Epidermal melanocyte (primary cell): ENCODE data around the gene HMX1.
A peak's percentile ranks its signal among the peaks of the same experiment; 100 is the strongest.

Experiments used
- DNase-seq: peaks from one replicate; pipeline ENCODE4 v3.0.0; 2011; ENCODE audit warnings: low spot score; ENCODE audit not compliant: insufficient read length

HMX1 gene

DNA sequence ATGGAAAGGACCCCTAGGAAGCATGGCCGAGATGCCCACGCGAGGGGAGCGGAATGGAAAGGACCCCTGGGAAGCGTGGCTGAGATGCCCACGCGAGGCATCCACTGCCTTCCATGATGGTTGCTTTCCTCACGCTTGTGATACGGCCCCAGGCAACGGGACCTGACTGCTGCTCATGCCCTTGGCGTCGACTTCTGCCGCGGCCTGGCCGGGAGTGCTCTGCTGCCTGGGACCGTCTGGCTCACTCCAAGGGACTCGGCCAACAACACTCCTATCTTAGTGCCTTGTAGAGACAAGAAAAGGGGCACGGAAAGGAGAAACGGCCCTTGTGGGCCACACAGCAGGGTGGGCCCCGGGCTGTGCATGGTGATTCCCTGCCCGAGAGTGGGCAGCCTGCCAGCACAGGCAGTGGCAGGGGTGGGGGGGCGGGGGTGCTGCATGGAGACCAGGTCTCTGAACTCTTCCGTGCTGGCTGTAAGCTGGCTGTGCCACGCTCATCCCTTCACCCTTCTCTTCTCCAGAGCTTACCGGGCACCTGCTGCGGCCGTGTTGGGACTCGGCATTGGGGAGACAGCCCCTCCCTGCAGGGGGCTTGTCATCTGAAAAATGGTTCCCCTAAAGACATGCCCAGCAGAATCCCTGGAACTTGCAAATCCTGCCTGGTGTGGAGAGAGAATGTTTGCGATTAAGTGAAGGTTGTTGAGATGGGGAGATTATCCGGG is 38.6 kb upstream of the HMX1 start:
- no peak for DNase-seq

GRCh38 chr4:8909548-8909947 is 37.9 kb upstream of the HMX1 start:
- no peak for DNase-seq

- DNase-seq: peak; percentile 10
Measured at GRCh38 chr4:8908206-8908893, 36.7 kb upstream of the HMX1 start.

DNA sequence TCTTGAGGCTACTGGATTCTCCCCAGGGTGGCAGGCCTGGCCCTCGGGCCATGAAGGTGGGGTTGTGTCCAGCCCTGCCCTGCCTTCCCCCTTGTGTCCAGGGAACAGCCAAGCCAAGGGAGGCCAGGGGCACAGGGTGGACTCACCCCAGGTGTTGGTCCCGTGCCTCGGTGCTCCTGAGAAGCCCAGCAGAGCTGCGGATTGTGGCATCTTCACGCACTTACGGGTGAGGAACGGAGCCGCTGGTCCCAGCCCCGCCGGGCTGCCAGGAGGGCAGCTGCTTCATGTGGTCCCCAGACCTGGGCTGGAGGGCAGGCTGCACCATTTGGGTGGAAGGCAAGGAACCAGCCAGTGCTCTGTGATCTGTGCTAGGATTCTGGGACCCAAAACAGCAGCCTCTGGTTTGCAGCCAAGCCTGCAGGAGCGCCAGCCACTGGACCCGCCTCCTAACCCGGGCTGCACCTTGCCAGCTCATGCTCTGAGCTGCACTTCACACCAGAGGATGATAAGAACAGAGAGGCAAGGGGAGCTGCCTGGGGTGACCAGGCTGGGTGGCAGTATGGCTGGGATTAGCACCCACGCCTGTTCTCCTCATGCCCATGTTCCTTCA is 36.1 kb upstream of the HMX1 start:
- peak; percentile 1 for DNase-seq

DNA sequence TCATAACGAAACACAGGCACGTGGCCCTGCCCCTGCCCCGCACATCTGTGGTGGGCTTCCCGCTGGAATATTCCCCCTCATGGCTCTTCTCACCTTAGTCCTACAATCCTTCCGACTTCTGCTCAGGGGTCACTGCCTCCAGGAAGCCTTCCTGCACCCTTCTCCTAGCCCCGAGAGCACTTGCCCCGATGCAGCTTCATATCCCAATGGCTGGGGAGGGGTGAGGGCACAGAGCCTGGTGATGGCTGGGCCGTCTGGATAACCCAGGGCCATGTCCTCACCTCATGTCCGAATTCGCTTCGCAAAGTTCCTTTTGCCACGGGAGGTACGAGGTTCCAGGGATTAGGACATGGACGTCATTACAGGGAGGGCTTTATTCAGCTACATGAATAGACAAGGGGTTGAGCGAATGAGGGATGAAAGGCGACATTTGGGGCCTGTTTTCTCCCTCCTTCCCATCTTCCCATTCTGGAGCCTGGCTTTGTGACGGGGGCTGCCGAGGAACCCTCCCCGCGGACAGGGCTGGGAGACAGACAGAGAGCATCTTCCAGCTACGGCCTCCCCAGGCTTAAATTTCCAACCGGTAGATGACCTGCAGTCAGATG is 35.5 kb upstream of the HMX1 start:
- DNase-seq: no peak

DNA sequence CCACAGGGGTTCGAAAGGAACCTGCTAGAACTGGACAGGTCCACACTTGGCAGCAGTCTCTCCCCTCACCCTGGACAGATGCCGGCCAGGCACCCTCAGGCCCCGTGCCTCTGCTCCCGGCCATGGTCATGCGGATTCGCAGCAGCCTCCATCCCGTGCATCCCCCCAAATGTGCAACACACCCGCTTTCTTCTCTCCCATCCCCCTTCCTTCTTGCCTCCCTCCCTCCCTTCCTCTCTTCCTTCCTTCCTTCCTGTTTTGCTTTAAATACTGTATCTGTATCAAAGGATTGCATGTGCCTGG is 35.0 kb upstream of the HMX1 start:
- DNase-seq: no peak

DNA sequence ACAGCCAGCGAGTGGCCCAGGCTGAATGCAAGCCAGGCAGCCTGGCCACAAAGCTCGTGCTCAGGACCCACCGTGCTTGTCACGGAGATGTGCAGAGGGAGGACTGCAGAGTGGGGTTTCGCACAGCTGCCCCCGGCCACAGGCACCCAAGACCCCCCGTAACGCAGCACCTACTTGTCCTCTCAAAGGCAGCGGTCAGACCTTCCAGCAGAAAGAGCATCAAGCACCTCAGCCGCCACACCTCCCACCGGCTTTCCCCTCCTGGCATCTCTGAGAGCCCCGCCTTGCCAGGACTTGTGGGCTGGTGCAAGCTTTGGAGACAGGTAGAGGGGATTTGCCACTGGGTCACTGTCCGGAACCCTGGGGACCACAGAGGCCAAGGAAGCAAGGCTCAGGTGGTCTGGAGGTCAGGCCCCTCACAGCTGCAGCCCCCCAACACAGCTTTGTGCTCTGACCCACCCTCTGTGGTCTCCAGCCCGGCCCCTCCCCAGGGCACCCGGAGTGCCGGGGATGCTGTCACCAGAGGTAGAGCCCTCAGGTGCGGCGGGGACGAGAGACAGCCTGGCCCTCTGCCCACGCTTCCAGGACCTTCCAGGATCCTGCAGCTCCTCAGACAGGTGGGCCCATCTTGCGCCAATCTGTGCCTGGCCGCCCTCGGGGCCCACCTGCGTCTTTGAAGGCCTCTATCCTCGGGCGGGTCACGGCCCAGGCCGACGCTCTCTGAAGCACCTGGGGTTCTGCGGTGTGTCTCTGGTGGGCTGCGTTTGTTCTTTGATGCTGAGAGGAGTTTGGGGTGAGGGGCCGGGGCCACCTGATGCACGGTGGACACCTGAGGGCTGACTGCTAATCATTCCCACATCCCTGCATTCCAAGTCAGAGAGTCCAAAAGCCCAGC is 34.4 kb upstream of the HMX1 start:
- no peak for DNase-seq

DNA sequence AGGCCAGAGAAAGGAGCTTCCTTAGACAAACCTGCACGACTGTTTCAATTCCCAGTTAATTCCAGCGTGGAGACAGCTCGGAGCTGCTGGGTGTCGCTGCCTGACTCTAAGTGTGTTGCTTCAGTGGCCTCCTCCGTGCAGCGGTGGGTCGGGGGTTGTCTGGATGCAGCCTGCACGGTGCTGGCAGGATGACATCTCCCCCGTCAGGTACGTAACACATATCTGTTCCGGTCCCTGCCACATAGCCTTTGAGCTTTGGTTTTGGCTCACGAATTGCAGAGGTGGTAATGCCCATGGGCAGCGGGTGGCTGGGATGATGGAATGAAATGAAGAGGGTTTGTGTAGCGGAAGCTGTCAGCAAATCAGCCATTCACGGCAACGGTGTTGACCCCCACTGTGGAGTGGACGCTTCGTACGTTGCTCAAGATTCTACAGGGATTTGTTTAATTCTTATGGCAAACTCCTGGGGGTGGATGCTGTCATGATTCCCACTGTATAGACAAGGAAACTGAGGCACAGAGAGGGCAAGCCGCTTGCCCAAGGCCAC is 33.7 kb upstream of the HMX1 start:
- DNase-seq: no peak

DNA sequence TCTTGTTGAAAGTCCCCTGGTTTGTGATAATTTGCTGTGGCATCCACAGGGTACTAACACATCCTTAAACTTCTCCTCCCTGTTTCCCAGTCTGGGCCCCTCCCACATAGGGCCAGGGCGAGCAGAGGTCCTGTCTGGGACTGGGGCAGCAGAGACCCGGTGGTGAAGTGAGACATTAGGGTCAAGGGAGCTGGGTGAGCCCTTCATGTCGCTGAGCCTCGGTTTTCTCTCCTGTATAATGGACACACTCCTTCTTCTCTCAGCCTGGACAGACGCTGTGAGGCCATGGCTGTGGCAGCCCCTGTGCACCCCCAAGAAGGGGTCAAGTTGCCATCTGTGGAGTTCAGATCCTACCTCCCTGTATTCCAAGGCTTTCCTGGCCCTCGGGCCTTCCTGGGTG is 33.0 kb upstream of the HMX1 start:
- DNase-seq: no peak

- no peak for DNase-seq
Measured at GRCh38 chr4:8904041-8904501, 32.4 kb upstream of the HMX1 start.

GRCh38 chr4:8901335-8901734 is 29.7 kb upstream of the HMX1 start:
- DNase-seq: no peak

- DNase-seq: no peak
Measured at GRCh38 chr4:8900588-8900987, 28.9 kb upstream of the HMX1 start.

- DNase-seq: no peak
Measured at GRCh38 chr4:8898419-8898818, 26.8 kb upstream of the HMX1 start.

DNA sequence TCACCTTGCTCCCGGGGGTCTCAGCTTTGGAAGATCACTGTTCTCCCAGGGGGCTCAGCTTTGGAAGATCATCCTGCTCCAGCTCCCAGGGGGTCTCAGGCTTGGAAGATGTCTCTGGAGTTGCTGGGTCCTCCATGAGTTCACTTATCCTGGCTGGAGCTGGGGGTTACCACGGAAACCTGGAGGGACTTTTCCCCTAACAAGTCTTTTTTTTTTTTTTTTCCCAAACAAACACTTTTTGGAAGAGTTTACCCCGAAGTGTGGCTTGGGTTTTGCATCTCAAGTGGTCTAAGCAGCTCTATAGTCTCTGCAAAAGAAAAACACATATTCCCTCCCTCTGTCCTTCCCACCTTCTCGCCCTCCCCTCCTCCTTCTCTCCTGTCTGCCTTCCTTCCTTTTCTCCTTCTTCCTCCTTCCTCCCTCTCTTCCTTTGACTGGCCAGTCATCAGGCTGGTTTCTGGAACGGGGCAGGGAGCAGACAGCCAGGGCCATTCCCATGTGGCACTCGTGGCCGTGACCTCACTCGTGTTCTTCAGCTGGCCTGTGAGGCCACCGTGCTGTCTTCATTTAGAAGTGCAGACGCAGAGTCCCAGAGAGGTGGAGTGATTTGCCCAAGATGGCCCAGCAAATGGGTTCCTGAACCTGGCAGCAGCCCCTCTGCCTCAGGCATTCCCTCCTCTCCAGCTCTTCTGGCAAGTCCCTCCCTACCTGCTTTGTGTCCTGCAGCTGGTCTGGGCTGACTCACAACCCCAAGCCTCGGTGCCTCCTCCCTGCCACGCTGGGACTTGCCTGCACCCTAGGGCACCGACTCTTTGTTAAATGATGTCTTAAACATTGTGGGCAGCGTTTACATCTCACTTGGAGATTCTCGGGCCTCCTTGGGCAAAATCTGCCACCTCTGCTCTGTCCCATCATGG is 25.9 kb upstream of the HMX1 start:
- no peak for DNase-seq

- DNase-seq: no peak
Measured at GRCh38 chr4:8896506-8896905, 24.9 kb upstream of the HMX1 start.

DNA sequence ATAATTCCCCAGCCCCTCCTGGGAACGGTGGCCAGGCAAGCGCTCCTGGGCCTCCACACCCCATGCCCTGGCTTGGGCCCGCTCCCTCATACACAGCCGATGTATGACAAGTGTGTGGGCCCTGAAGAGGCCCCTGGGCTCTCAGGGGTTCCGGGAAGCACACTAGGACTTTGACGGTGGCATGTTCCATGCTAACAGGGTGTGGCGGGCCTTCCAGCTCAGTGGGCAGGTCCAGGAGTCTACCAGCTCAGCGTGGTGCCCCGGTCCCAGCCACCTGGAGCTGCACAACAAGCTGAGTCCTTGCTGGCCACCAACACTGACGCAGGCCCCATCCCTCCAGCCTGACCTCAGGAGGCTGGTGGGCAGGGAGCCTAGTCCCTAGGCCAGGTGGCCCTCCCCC is 24.4 kb upstream of the HMX1 start:
- no peak for DNase-seq

DNA sequence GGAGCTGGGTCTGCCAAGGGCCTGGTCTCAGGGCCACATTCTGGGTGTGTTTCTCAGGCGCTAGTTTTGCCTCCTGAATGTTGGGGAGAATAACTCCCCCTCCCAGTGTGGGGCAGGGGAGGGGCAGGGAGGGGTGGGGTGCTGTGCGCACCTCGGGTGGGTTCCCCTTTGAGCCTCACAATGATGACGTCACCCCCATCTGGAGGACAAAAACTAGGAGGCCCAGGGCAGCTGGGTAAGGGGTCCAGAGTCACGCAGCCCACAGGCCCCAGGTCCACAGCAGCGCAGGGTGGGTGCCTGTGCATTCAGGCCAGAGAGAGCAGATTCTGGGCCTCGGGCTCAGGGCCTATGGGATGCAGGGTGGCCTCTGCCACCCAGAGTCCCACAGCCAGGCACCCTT is 23.7 kb upstream of the HMX1 start:
- no peak for DNase-seq

GRCh38 chr4:8894424-8894816 is 22.8 kb upstream of the HMX1 start:
- DNase-seq: no peak

GRCh38 chr4:8893624-8894423 is 22.2 kb upstream of the HMX1 start:
- DNase-seq: no peak
